ENCODE measurements around the gene RFX2. TPM values are rescaled to one million over a fixed set of nuclear protein-coding genes. Genes with fewer than 3 reads are reported as not detected.

The RFX2 gene
- total and polyA plus RNA-seq, 10 of the 15 experiments (the other 5 are each of a cell fraction or from before 2014, with no cell fraction given): 3.2 to 9.8 (median 4.7) TPM

DNA sequence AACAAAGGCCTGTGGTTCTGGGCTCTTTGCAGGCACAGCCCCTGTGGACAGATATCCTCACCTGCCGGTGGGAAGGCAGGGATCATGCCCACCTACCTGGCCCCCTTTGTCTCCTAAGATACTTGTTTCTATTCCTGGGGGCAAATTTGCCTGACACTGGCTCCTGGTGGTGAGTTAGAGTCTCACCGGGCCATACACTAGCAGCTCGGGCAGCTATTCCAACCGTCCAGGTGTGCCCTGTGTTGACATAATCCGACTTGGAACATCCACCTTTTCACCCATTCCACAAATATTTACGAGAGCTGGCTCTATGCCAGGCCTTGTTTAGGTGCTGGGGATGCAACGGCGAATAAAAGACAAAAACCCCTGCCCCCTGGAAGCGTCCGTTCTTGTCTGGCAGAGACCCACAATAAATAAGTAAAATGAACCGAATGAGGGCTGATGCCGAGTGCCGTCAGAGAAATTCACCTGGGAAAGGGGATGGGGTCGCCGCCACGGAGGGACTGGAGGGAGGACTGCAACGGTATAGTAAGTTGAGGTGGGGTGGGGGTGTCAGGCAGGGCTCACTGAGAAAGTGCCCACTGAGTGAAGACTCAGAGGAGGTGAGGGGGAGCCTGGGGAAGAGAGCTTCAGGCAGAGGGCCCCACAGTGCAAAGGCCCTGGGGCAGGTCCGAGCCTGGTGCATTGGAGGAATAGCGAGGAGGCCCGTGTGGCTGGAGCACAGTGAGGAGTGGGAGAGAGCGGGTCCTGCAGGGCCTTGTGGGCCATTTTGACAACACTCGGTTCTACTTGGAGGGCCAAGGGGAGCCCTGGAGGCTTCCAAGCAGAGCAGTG, 89.1 kb downstream of the RFX2 start:
- POLR2A ChIA-PET: no interaction called here
- H3K4me1 ChIP-seq (ENCODE audit: control insufficient read depth, insufficient read depth, low read length): no peaks in the 10 kb centered on the region
- RAD21 ChIA-PET (ENCODE audit: unreplicated experiment): interaction anchor here (0.9 to 2.4 kb wide), 4 partner anchors 17 to 54 kb away, joined by 3 to 21 read pairs (median 8); no protein-coding TSS in a partner anchor
- no TSS peak for BruUV-seq (replicated peaks)
- no peak overlapping the region for H3K4me2 ChIP-seq (ENCODE audit: control insufficient read depth, insufficient read depth)
- SMC1A ChIA-PET (ENCODE audit: uncharacterized antibody, unreplicated experiment): interaction anchor here (1.6 to 2.6 kb wide), 4 partner anchors 34 to 217 kb away, joined by 8 to 26 read pairs (median 10); partner anchors contain the start of genes NDUFA11 and VMAC
- intact Hi-C loops (cut with micrococcal nuclease; ENCODE audit: unreplicated experiment) (loop anchor here (10.0 kb wide), 1 partner anchor 216 kb away; the partner anchor contains the start of gene NRTN), in situ Hi-C loops (cut with MboI) (loop anchor here (5.0 kb wide), 1 partner anchor 214 kb away; the partner anchor contains the start of gene NRTN)
- H3K9ac ChIP-seq (ENCODE audit: control insufficient read depth, insufficient read depth, low read length): no peak overlapping the region
- no peak for FAIRE-seq
- no peak for DNase-seq (ENCODE audit: low read depth, low spot score)
- H3K27me3 ChIP-seq (replicated peaks in 1 of 2; ENCODE audit: control insufficient read depth in 2 of 2, insufficient read depth in 2 of 2, low read length in 1 of 2): 0 out of 4 replicates have a peak, but pooled peaks cover 0 to 2% of the 10 kb centered on the region in 2 experiments
- H3K9me3 ChIP-seq (replicated peaks; ENCODE audit: control insufficient read depth, insufficient read depth, low read length): no peaks in the 10 kb centered on the region
- H3K36me3 ChIP-seq (ENCODE audit: control insufficient read depth in 2 of 2, insufficient read depth in 2 of 2, low read length in 1 of 2): no peaks in the 10 kb centered on the region
- no peak overlapping the region for H3K4me3 ChIP-seq
- H2AFZ ChIP-seq (ENCODE audit: control insufficient read depth, low read depth, low read length): no peak overlapping the region
- CTCF ChIA-PET: interaction anchor here (0.8 to 5.2 kb wide), 10 partner anchors 13 to 246 kb away, joined by 3 to 63 read pairs (median 14); partner anchors contain the start of gene NRTN
- no peak for ATAC-seq
- 68% methylated on average over 22 of the region's 22 CpGs for WGBS (ENCODE audit: insufficient coverage, insufficient replicate concordance, low lambda C conversion rate, missing lambda C conversion rate)
- H3K79me2 ChIP-seq (ENCODE audit: control insufficient read depth, insufficient read depth, low read length): no peaks in the 10 kb centered on the region
- no peak for TF ChIP-seq CBX5 (IDR thresholded peaks at IDR 0.05; ENCODE audit: low read depth)
- TF ChIP-seq NFIC (IDR thresholded peaks at IDR 0.05; ENCODE audit: low read depth, low read length): no peak
- TF ChIP-seq YY1 (IDR thresholded peaks at IDR 0.05; ENCODE audit: low read depth, low read length): no peak
- TF ChIP-seq ATF3 (IDR thresholded peaks at IDR 0.05; ENCODE audit: borderline replicate concordance, extremely low read depth, low read depth, low read length): no peak
- TF ChIP-seq PML (IDR thresholded peaks at IDR 0.05; ENCODE audit: low read length): no peak
- no peak for TF ChIP-seq RFX5 (IDR thresholded peaks at IDR 0.05; ENCODE audit: low read depth, low read length)
- TF ChIP-seq HDAC2 (IDR thresholded peaks at IDR 0.05): no peak
- no peak for TF ChIP-seq NR2C2 (IDR thresholded peaks at IDR 0.05; ENCODE audit: borderline replicate concordance, control insufficient read depth, insufficient read length, low read depth)
- no peak for TF ChIP-seq ZNF622 (IDR thresholded peaks at IDR 0.05)
- H4K20me1 ChIP-seq (ENCODE audit: control insufficient read depth, insufficient read depth): no peaks in the 10 kb centered on the region
- H3K27ac ChIP-seq (ENCODE audit: control insufficient read depth, insufficient read depth): no peak overlapping the region
